Panc1 (cell line): ENCODE data around the gene POTEF.

Source experiments
- CTCF ChIP-seq: fragments of 450-650 bp; IDR thresholded peaks from 2 replicates; pipeline ENCODE4 v1.5.1; 2017; ENCODE audit warnings: mild to moderate bottlenecking
- POLR2AphosphoS5 ChIP-seq: IDR thresholded peaks from 2 replicates; pipeline ENCODE4 v1.6.1; 2012; ENCODE audit warnings: mild to moderate bottlenecking, low read depth, low read length, moderate library complexity
- REST ChIP-seq, 2 experiments: IDR thresholded peaks; 2 replicates each; pipeline ENCODE4 v1.6.1; 2011 to 2012; ENCODE audit warnings: low read depth in 2 of 2, control low read depth in 1 of 2, low read length in 1 of 2, mild to moderate bottlenecking in 1 of 2, moderate library complexity in 1 of 2; ENCODE audit not compliant: insufficient read depth in 1 of 2
- SIN3A ChIP-seq: IDR thresholded peaks from 2 replicates; pipeline ENCODE4 v1.6.1; 2012; ENCODE audit warnings: low read depth, mild to moderate bottlenecking, low read length, moderate library complexity, borderline replicate concordance; ENCODE audit not compliant: insufficient read depth

- no peak for TF ChIP-seq CTCF
- TF ChIP-seq POLR2AphosphoS5 = no peak
- TF ChIP-seq SIN3A = no peak
- no peak for TF ChIP-seq REST (IDR thresholded peaks at IDR 0.05; ENCODE audit: insufficient read depth in 1 of 2, low read depth in 2 of 2, low read length in 1 of 2)
These were observed 27.6 kb upstream of the POTEF start for GRCh38 chr2:130156624-130157004.
